GM18519 (cell line): ENCODE results near the gene ISG15.

ENCODE experiments used
- ATAC-seq: cut with Tn5 transposase; IDR thresholded peaks from one replicate; pipeline ENCODE4 v1.9.1; 2021; ENCODE audit warnings: mild to moderate bottlenecking, moderate library complexity; ENCODE audit not compliant: unreplicated experiment, low FRiP score

The ISG15 gene

GRCh38 chr1:1041873-1042272 is 28.6 kb downstream of the ISG15 start:
- ATAC-seq, result no peak

- no peak for ATAC-seq
These were observed 29.5 kb downstream of the ISG15 start for GRCh38 chr1:1042835-1043234.

- ATAC-seq, result no peak
These were observed 30.1 kb downstream of the ISG15 start for GRCh38 chr1:1043411-1043810.

GRCh38 chr1:1043921-1044320 is 30.6 kb downstream of the ISG15 start:
- no peak for ATAC-seq

- no peak for ATAC-seq
These were observed 31.3 kb downstream of the ISG15 start for GRCh38 chr1:1044455-1045078.

- ATAC-seq, result no peak
These were observed 31.8 kb downstream of the ISG15 start for GRCh38 chr1:1045129-1045528.

GRCh38 chr1:1046243-1046642 is 32.9 kb downstream of the ISG15 start:
- ATAC-seq, result no peak

- no peak for ATAC-seq
These were observed 33.5 kb downstream of the ISG15 start for GRCh38 chr1:1046767-1047166.

- no peak for ATAC-seq
These were observed 34.1 kb downstream of the ISG15 start for GRCh38 chr1:1047407-1047806.

GRCh38 chr1:1047963-1048362 is 34.7 kb downstream of the ISG15 start:
- ATAC-seq, result no peak

- no peak for ATAC-seq
These were observed 35.5 kb downstream of the ISG15 start for GRCh38 chr1:1048765-1049164.

- ATAC-seq, result no peak
These were observed 36.2 kb downstream of the ISG15 start for GRCh38 chr1:1049318-1050165.

GRCh38 chr1:1050577-1051052 is 37.3 kb downstream of the ISG15 start:
- ATAC-seq, result no peak

GRCh38 chr1:1051127-1051810 is 38.0 kb downstream of the ISG15 start:
- no peak for ATAC-seq

- ATAC-seq, result no peak
These were observed 38.9 kb downstream of the ISG15 start for GRCh38 chr1:1052003-1052840.

GRCh38 chr1:1053022-1053421 is 39.7 kb downstream of the ISG15 start:
- ATAC-seq, result no peak

GRCh38 chr1:1053682-1054081 is 40.4 kb downstream of the ISG15 start:
- ATAC-seq, result no peak

- no peak for ATAC-seq
These were observed 40.9 kb downstream of the ISG15 start for GRCh38 chr1:1054099-1054700.

GRCh38 chr1:1054971-1055370 is 41.7 kb downstream of the ISG15 start:
- ATAC-seq, result no peak
